B cell (primary cell): ENCODE measurements around the gene PCDHB15. TPM values are rescaled to one million over a fixed set of nuclear protein-coding genes. Genes with fewer than 3 reads are reported as not detected.

Experiments used
- ATAC-seq: fragments of 200-7000 bp; cut with Tn5 transposase; one replicate; pipeline ENCODE4 v1.10.0; 2021; ENCODE audit warnings: low read depth, mild to moderate bottlenecking, moderate number of reproducible peaks, moderate library complexity
- CTCF ChIA-PET: fragments of 350-600 bp; sonication (Branson Sonifier 250); formaldehyde crosslinking; loops from one replicate; lab custom pipeline; 2021; ENCODE audit warnings: antibody characterized with exemption, inconsistent platforms; lab: Charles Lee
- POLR2A ChIA-PET: fragments of 350-600 bp; sonication (Branson Sonifier 250); formaldehyde crosslinking; loops from one replicate; lab custom pipeline; 2021; ENCODE audit warnings: antibody characterized with exemption; lab: Charles Lee
- DNase-seq: peaks from one replicate; pipeline ENCODE4 v3.0.0; 2013
- H2AFZ ChIP-seq: 2 replicates; pipeline ENCODE4 v1.6.1; 2012; ENCODE audit warnings: mild to moderate bottlenecking, low read depth, low read length; ENCODE audit not compliant: insufficient read depth, poor library complexity, severe bottlenecking
- H3K27ac ChIP-seq, 2 donors: 1 replicate in 1 of 2; 2 replicates in 1 of 2; pipeline ENCODE4 v1.5.1; 2012 to 2013; ENCODE audit warnings: low read length in 2 of 2, mild to moderate bottlenecking in 2 of 2, moderate library complexity in 1 of 2
- H3K27me3 ChIP-seq, 4 experiments: fragments of 200-600 bp in 1 of 4; sonication (generic) in 1 of 4; replicated peaks in 1 of 4; 1 replicate in 2 of 4; 2 replicates in 2 of 4; pipeline versions ENCODE4 v1.6.1 to v1.7.0; 2013 to 2016; ENCODE audit warnings: low read length in 3 of 4, mild to moderate bottlenecking in 2 of 4, mixed read lengths in 1 of 4, moderate library complexity in 1 of 4; ENCODE audit not compliant: insufficient read depth in 4 of 4, control insufficient read depth in 3 of 4; ENCODE audit errors: control extremely low read depth in 1 of 4
- H3K36me3 ChIP-seq, 2 experiments: replicated peaks in 1 of 2; 1 replicate in 1 of 2; 2 replicates in 1 of 2; pipeline versions ENCODE4 v1.6.1 to v1.7.1; 2013; ENCODE audit warnings: low read length in 1 of 2; ENCODE audit not compliant: insufficient read depth in 2 of 2, control insufficient read depth in 1 of 2; ENCODE audit errors: control extremely low read depth in 1 of 2, extremely low read depth in 1 of 2
- H3K4me1 ChIP-seq, 2 donors: fragments of 200-600 bp in 1 of 2; sonication (generic) in 1 of 2; 1 replicate in 1 of 2; 2 replicates in 1 of 2; pipeline versions ENCODE4 v1.5.1 to v1.6.1; 2013 to 2017; ENCODE audit warnings: low read length in 2 of 2; ENCODE audit not compliant: control insufficient read depth in 2 of 2, insufficient read depth in 2 of 2
- H3K4me2 ChIP-seq: replicated peaks from 2 replicates; pipeline ENCODE3; 2012; ENCODE audit warnings: mild to moderate bottlenecking, low read depth, low read length; ENCODE audit not compliant: poor library complexity, severe bottlenecking
- H3K4me3 ChIP-seq, 5 experiments: fragments of 200-600 bp in 1 of 5; sonication (generic) in 1 of 5; 1 replicate in 3 of 5; 2 replicates in 2 of 5; pipeline versions ENCODE4 v1.5.1 to v1.7.0; 2011 to 2016; ENCODE audit warnings: low read length in 4 of 5, mild to moderate bottlenecking in 4 of 5, low read depth in 2 of 5, control low read depth in 1 of 5, moderate library complexity in 1 of 5; ENCODE audit not compliant: insufficient read depth in 1 of 5; ENCODE audit errors: control extremely low read depth in 1 of 5, extremely low read depth in 1 of 5
- H3K79me2 ChIP-seq: fragments of 200-600 bp; sonication (generic); one replicate; pipeline ENCODE4 v1.6.0; 2016; ENCODE audit warnings: low read length; ENCODE audit not compliant: control insufficient read depth, insufficient read depth
- H3K9ac ChIP-seq: fragments of 200-600 bp; sonication (generic); 2 replicates; pipeline ENCODE4 v1.6.1; 2017; ENCODE audit warnings: mild to moderate bottlenecking, low read length, moderate library complexity
- H3K9me3 ChIP-seq, 3 donors: one replicate each; pipeline versions ENCODE4 v1.6.1 to v1.7.1; 2013; ENCODE audit warnings: low read length in 2 of 3; ENCODE audit not compliant: control insufficient read depth in 2 of 3, insufficient read depth in 1 of 3; ENCODE audit errors: control extremely low read depth in 1 of 3
- H4K20me1 ChIP-seq: 2 replicates; pipeline ENCODE4 v1.6.0; 2012; ENCODE audit warnings: mild to moderate bottlenecking, low read length; ENCODE audit not compliant: insufficient read depth, control insufficient read depth, poor library complexity, severe bottlenecking
- H3K27ac Mint-ChIP-seq: one replicate; pipeline ENCODE4 v1.8.0; 2021; ENCODE audit warnings: mixed read lengths
- H3K27me3 Mint-ChIP-seq: one replicate; pipeline ENCODE4 v1.8.0; 2021; ENCODE audit warnings: mixed read lengths
- H3K4me1 Mint-ChIP-seq: one replicate; pipeline ENCODE4 v1.8.0; 2021; ENCODE audit warnings: mixed read lengths
- H3K4me3 Mint-ChIP-seq: one replicate; pipeline ENCODE4 v1.8.0; 2021; ENCODE audit warnings: mixed read lengths
- H3K9me3 Mint-ChIP-seq: one replicate; pipeline ENCODE4 v1.8.0; 2022; ENCODE audit warnings: mixed read lengths; ENCODE audit not compliant: insufficient read depth
- CTCF ChIP-seq: fragments of 200-600 bp; IDR thresholded peaks from one replicate; pipeline ENCODE4 v1.8.0; 2022; ENCODE audit warnings: antibody characterized with exemption, mild to moderate bottlenecking
- EZH2 ChIP-seq: IDR thresholded peaks from 2 replicates; pipeline ENCODE4 v1.6.1; 2012; ENCODE audit warnings: borderline replicate concordance, low read depth, mild to moderate bottlenecking, moderate library complexity, low read length; ENCODE audit not compliant: insufficient read depth, poor library complexity, severe bottlenecking
- WGBS: methylation state at CpG from one replicate; pipeline ENCODE4 v1.1.5; 2013; ENCODE audit warnings: missing lambda C conversion rate; ENCODE audit not compliant: insufficient coverage; 5-methylcytosine and 5-hydroxymethylcytosine counted together
- intact Hi-C: fragments of 100-400 bp; cut with micrococcal nuclease; formaldehyde crosslinking; loops from one replicate; pipeline ENCODE4 v1.10.0; 2022
- polyA plus RNA-seq: library from polyadenylated mRNA; depleted of rRNA; stranded (reverse); fragments of >200 nt; gene quantifications from 2 replicates; pipeline ENCODE4 v1.2.3, GENCODE V29; 2012
- total RNA-seq, 2 donors: library from RNA; stranded (reverse); fragments of 120-200 nt in 1 of 2; gene quantifications; 1 replicate in 1 of 2; 2 replicates in 1 of 2; pipeline versions ENCODE4 v1.2.3 to v1.2.4, GENCODE V29; 2013 to 2022

PCDHB15 gene
- total and polyA plus RNA-seq, 2 donors (not counting 1 experiment from before 2014, with no cell fraction given) = not detected

- Histone ChIP-seq H3K9ac (no peak overlapping the region), H3K4me3 (no peak overlapping the region), H3K79me2 (peaks cover 31% of the 10 kb centered on the region), H3K9me3 (peaks cover 7 to 74% (median 71%) of the 10 kb centered on the region in 3 donors), H2AFZ (no peak overlapping the region), H3K4me2 (no peak overlapping the region), H3K4me1 (no peaks in the 10 kb centered on the region), H3K27ac (no peak overlapping the region), H3K36me3 (no peaks in the 10 kb centered on the region), H3K27me3 (no peaks in the 10 kb centered on the region), H4K20me1 (no peaks in the 10 kb centered on the region)
- ATAC-seq = no peak
- Mint-ChIP-seq H3K4me3 (no peak overlapping the region), H3K27ac (no peak overlapping the region), H3K27me3 (no peaks in the 10 kb centered on the region), H3K4me1 (no peaks in the 10 kb centered on the region), H3K9me3 (peaks cover 19% of the 10 kb centered on the region)
- ChIA-PET CTCF (no interaction called here), POLR2A (no interaction called here)
- DNase-seq = no peak
- 98% methylated on average over 4 of the region's 4 CpGs for WGBS
- intact Hi-C loops = no loop called here
- TF ChIP-seq CTCF = no peak
- no peak for TF ChIP-seq EZH2
Measured at GRCh38 chr5:141298376-141298775, 53.2 kb downstream of the PCDHB15 start.

Other genes with a start within 250 kb of the PCDHB15 start
Only the 30 nearest of the 39 such genes appear.
- gene PCDHB2, start 150.8 kb upstream of the PCDHB15 start, total RNA-seq = not detected in 2 replicates
- gene PCDHB2, start 150.8 kb upstream of the PCDHB15 start, polyA plus RNA-seq = 0.07 TPM in 1 of 2 replicates, not detected in the other
- not detected in 2 replicates for gene PCDHB3, start 144.9 kb upstream of the PCDHB15 start, total RNA-seq
- not detected in 2 replicates for gene PCDHB3, start 144.9 kb upstream of the PCDHB15 start, polyA plus RNA-seq
- not detected in 2 replicates for gene PCDHB4, start 123.6 kb upstream of the PCDHB15 start, total RNA-seq
- gene PCDHB4, start 123.6 kb upstream of the PCDHB15 start, polyA plus RNA-seq = not detected in 2 replicates
- gene PCDHB5, start 110.2 kb upstream of the PCDHB15 start, total RNA-seq = not detected in 2 replicates
- 0.06 TPM in 1 of 2 replicates, not detected in the other for gene PCDHB5, start 110.2 kb upstream of the PCDHB15 start, polyA plus RNA-seq
- gene PCDHB6, start 95.3 kb upstream of the PCDHB15 start, total RNA-seq = not detected in 2 replicates
- not detected in 2 replicates for gene PCDHB6, start 95.3 kb upstream of the PCDHB15 start, polyA plus RNA-seq
- not detected in 2 replicates for gene PCDHB7, start 72.8 kb upstream of the PCDHB15 start, total RNA-seq
- gene PCDHB7, start 72.8 kb upstream of the PCDHB15 start, polyA plus RNA-seq = not detected in 2 replicates
- not detected in 2 replicates for gene PCDHB8, start 67.6 kb upstream of the PCDHB15 start, total RNA-seq
- not detected in 2 replicates for gene PCDHB8, start 67.6 kb upstream of the PCDHB15 start, polyA plus RNA-seq
- not detected in 2 replicates for gene PCDHB16, start 63.0 kb upstream of the PCDHB15 start, total RNA-seq
- not detected in 2 replicates for gene PCDHB16, start 63.0 kb upstream of the PCDHB15 start, polyA plus RNA-seq
- 0.12 TPM in 2 replicates for gene PCDHB9, start 58.2 kb upstream of the PCDHB15 start, total RNA-seq
- gene PCDHB9, start 58.2 kb upstream of the PCDHB15 start, polyA plus RNA-seq = 0.12 and 0.20 TPM in 2 replicates
- not detected in 2 replicates for gene PCDHB10, start 53.0 kb upstream of the PCDHB15 start, total RNA-seq
- not detected in 2 replicates for gene PCDHB10, start 53.0 kb upstream of the PCDHB15 start, polyA plus RNA-seq
- gene PCDHB11, start 45.8 kb upstream of the PCDHB15 start, total RNA-seq = not detected in 2 replicates
- not detected in 2 replicates for gene PCDHB11, start 45.8 kb upstream of the PCDHB15 start, polyA plus RNA-seq
- gene PCDHB12, start 36.7 kb upstream of the PCDHB15 start, total RNA-seq = not detected in 2 replicates
- not detected in 2 replicates for gene PCDHB12, start 36.7 kb upstream of the PCDHB15 start, polyA plus RNA-seq
- 0.07 TPM in 1 of 2 replicates, not detected in the other for gene PCDHB13, start 31.5 kb upstream of the PCDHB15 start, total RNA-seq
- gene PCDHB13, start 31.5 kb upstream of the PCDHB15 start, polyA plus RNA-seq = not detected in 2 replicates
- 0.10 TPM in 1 of 2 replicates, not detected in the other for gene PCDHB14, start 22.1 kb upstream of the PCDHB15 start, total RNA-seq
- gene PCDHB14, start 22.1 kb upstream of the PCDHB15 start, polyA plus RNA-seq = not detected in 2 replicates
- gene SLC25A2, start 58.7 kb downstream of the PCDHB15 start, total RNA-seq = 3.4 and 3.6 TPM in 2 replicates
- gene SLC25A2, start 58.7 kb downstream of the PCDHB15 start, polyA plus RNA-seq = 0.12 and 0.29 TPM in 2 replicates
- 119 TPM in 2 replicates for gene TAF7, start 75.4 kb downstream of the PCDHB15 start, total RNA-seq
- gene TAF7, start 75.4 kb downstream of the PCDHB15 start, polyA plus RNA-seq = 52.1 and 76.7 TPM in 2 replicates
- gene PCDHGA1, start 85.1 kb downstream of the PCDHB15 start, total RNA-seq = 0.53 and 0.64 TPM in 2 replicates
- gene PCDHGA1, start 85.1 kb downstream of the PCDHB15 start, polyA plus RNA-seq = 0.06 and 0.17 TPM in 2 replicates
- 0.07 and 0.29 TPM in 2 replicates for gene PCDHGA2, start 93.4 kb downstream of the PCDHB15 start, total RNA-seq
- gene PCDHGA2, start 93.4 kb downstream of the PCDHB15 start, polyA plus RNA-seq = 0.06 and 0.09 TPM in 2 replicates
- 0.29 and 0.32 TPM in 2 replicates for gene PCDHGA3, start 98.4 kb downstream of the PCDHB15 start, total RNA-seq
- gene PCDHGA3, start 98.4 kb downstream of the PCDHB15 start, polyA plus RNA-seq = 0.10 TPM in 1 of 2 replicates, not detected in the other
- 0.66 and 0.69 TPM in 2 replicates for gene PCDHGB1, start 104.7 kb downstream of the PCDHB15 start, total RNA-seq
- gene PCDHGB1, start 104.7 kb downstream of the PCDHB15 start, polyA plus RNA-seq = 0.09 and 0.10 TPM in 2 replicates
- gene PCDHGA4, start 109.6 kb downstream of the PCDHB15 start, total RNA-seq = 1.1 TPM in 2 replicates
- 0.09 and 0.13 TPM in 2 replicates for gene PCDHGA4, start 109.6 kb downstream of the PCDHB15 start, polyA plus RNA-seq
- 3.3 and 3.9 TPM in 2 replicates for gene PCDHGB2, start 114.6 kb downstream of the PCDHB15 start, total RNA-seq
- 0.32 and 0.66 TPM in 2 replicates for gene PCDHGB2, start 114.6 kb downstream of the PCDHB15 start, polyA plus RNA-seq
- gene PCDHGA5, start 118.8 kb downstream of the PCDHB15 start, total RNA-seq = 1.7 and 1.8 TPM in 2 replicates
- 0.07 and 0.21 TPM in 2 replicates for gene PCDHGA5, start 118.8 kb downstream of the PCDHB15 start, polyA plus RNA-seq
- gene PCDHGB3, start 124.8 kb downstream of the PCDHB15 start, total RNA-seq = 2.8 and 3.8 TPM in 2 replicates
- gene PCDHGB3, start 124.8 kb downstream of the PCDHB15 start, polyA plus RNA-seq = 0.33 and 0.52 TPM in 2 replicates
- 2.5 and 2.7 TPM in 2 replicates for gene PCDHGA6, start 128.5 kb downstream of the PCDHB15 start, total RNA-seq
- 0.33 and 0.78 TPM in 2 replicates for gene PCDHGA6, start 128.5 kb downstream of the PCDHB15 start, polyA plus RNA-seq
- 1.8 and 2.3 TPM in 2 replicates for gene PCDHGA7, start 137.3 kb downstream of the PCDHB15 start, total RNA-seq
- gene PCDHGA7, start 137.3 kb downstream of the PCDHB15 start, polyA plus RNA-seq = 0.23 and 0.49 TPM in 2 replicates
- gene PCDHGB4, start 142.3 kb downstream of the PCDHB15 start, total RNA-seq = 1.6 and 1.8 TPM in 2 replicates
- 0.06 and 0.39 TPM in 2 replicates for gene PCDHGB4, start 142.3 kb downstream of the PCDHB15 start, polyA plus RNA-seq
- 1.2 and 1.3 TPM in 2 replicates for gene PCDHGA8, start 147.2 kb downstream of the PCDHB15 start, total RNA-seq
- 0.06 and 0.21 TPM in 2 replicates for gene PCDHGA8, start 147.2 kb downstream of the PCDHB15 start, polyA plus RNA-seq
- gene PCDHGB5, start 152.6 kb downstream of the PCDHB15 start, total RNA-seq = 2.5 TPM in 2 replicates
- 0.20 and 0.37 TPM in 2 replicates for gene PCDHGB5, start 152.6 kb downstream of the PCDHB15 start, polyA plus RNA-seq
- gene PCDHGA9, start 157.4 kb downstream of the PCDHB15 start, total RNA-seq = 1.9 and 2.5 TPM in 2 replicates
- gene PCDHGA9, start 157.4 kb downstream of the PCDHB15 start, polyA plus RNA-seq = 0.19 TPM in 2 replicates